K562 (cell line): ENCODE measurements around the gene LRGUK. TPM values are rescaled to one million over a fixed set of nuclear protein-coding genes. Genes with fewer than 3 reads are reported as not detected.

ENCODE experiments used
- ATAC-seq: fragments of 200-7000 bp; cut with Tn5 transposase; 3 replicates; pipeline ENCODE4 v1.9.1; 2020; ENCODE audit warnings: moderate library complexity
- BruUV-seq: library from RNA; stranded (reverse); fragments of 400-500 nt; replicated peaks from 2 replicates; lab custom pipeline; 2021; lab: Mats Ljungman, UMichigan
- CTCF ChIA-PET: fragments of 300-600 bp; formaldehyde crosslinking; extraction: SDS; loops from one replicate; lab custom pipeline; 2021; ENCODE audit warnings: low intra/inter-chr PET ratio; lab: Yijun Ruan, JAX
- POLR2A ChIA-PET: fragments of 300-600, 350-650 bp; sonication (Branson Sonifier 250); formaldehyde crosslinking; extraction: SDS; loops from one replicate; lab custom pipeline; 2021; ENCODE audit warnings: antibody characterized with exemption, inconsistent platforms; lab: Yijun Ruan, JAX
- DNase-seq, 4 experiments: peaks; one replicate each; pipeline versions ENCODE4 v3.0.0 to v3.0.0-alpha.2; 2011 to 2018; ENCODE audit warnings: low spot score in 3 of 4, mixed read lengths in 3 of 4; ENCODE audit errors: extremely low read depth in 1 of 4
- FAIRE-seq: peaks from 2 replicates; lab custom pipeline; 2011; peaks lifted over from hg19 to GRCh38; lab: Jason Lieb, UNC
- H2AFZ ChIP-seq: 2 replicates; pipeline ENCODE4 v1.6.0; 2011; ENCODE audit warnings: low read depth, low read length, control low read depth, inconsistent platforms
- H3K27ac ChIP-seq: fragments of 200-600 bp; 3 replicates; pipeline ENCODE4 v1.8.0; 2011; ENCODE audit warnings: low read depth, mild to moderate bottlenecking, control low read depth, inconsistent platforms, low read length, moderate library complexity, mixed read lengths; ENCODE audit errors: extremely low read depth
- H3K27me3 ChIP-seq, 2 experiments: fragments of 300-600 bp in 1 of 2; 2 replicates in 1 of 2; 3 replicates in 1 of 2; pipeline versions ENCODE4 v1.6.0 to v1.8.0; 2011; ENCODE audit warnings: inconsistent platforms in 2 of 2, low read length in 2 of 2, mild to moderate bottlenecking in 1 of 2, mixed read lengths in 1 of 2, moderate library complexity in 1 of 2; ENCODE audit not compliant: control insufficient read depth in 2 of 2, insufficient read depth in 2 of 2
- H3K36me3 ChIP-seq: fragments of 300-600 bp; 3 replicates; pipeline ENCODE4 v1.8.0; 2011; ENCODE audit warnings: mild to moderate bottlenecking, low read length, inconsistent platforms; ENCODE audit not compliant: control insufficient read depth, insufficient read depth
- H3K4me1 ChIP-seq, 2 experiments: fragments of 200-600 bp in 1 of 2; replicated peaks in 1 of 2; 2 replicates in 1 of 2; 3 replicates in 1 of 2; pipeline versions ENCODE4 v1.5.1 to v1.8.0; 2011; ENCODE audit warnings: inconsistent platforms in 2 of 2, low read length in 2 of 2, mild to moderate bottlenecking in 1 of 2, mixed read lengths in 1 of 2, moderate library complexity in 1 of 2; ENCODE audit not compliant: control insufficient read depth in 2 of 2, insufficient read depth in 2 of 2
- H3K4me2 ChIP-seq: 2 replicates; pipeline ENCODE4 v1.6.1; 2011; ENCODE audit warnings: low read length, control low read depth, inconsistent platforms, mixed read lengths; ENCODE audit not compliant: insufficient read depth
- H3K4me3 ChIP-seq: fragments of 200-600 bp; sonication (generic), shearing (Covaris generic); 2 replicates; pipeline ENCODE4 v1.5.1; 2016; ENCODE audit warnings: control low read depth, inconsistent platforms
- H3K79me2 ChIP-seq: fragments of 200-600 bp; 3 replicates; pipeline ENCODE4 v1.8.0; 2011; ENCODE audit warnings: low read length, inconsistent platforms; ENCODE audit not compliant: control insufficient read depth, insufficient read depth
- H3K9ac ChIP-seq, 2 experiments: 2 replicates each; pipeline versions ENCODE4 v1.6.0 to v1.6.1; 2011; ENCODE audit warnings: low read depth in 2 of 2, low read length in 2 of 2, control low read depth in 1 of 2, inconsistent platforms in 1 of 2, mild to moderate bottlenecking in 1 of 2, mixed read lengths in 1 of 2; ENCODE audit not compliant: insufficient read depth in 1 of 2
- H3K9me1 ChIP-seq: one replicate; pipeline ENCODE4 v1.6.0; 2011; ENCODE audit warnings: inconsistent platforms, mild to moderate bottlenecking, low read length, moderate library complexity; ENCODE audit not compliant: control insufficient read depth, insufficient read depth
- H3K9me3 ChIP-seq: replicated peaks from 2 replicates; pipeline ENCODE4 v1.5.1; 2011; ENCODE audit warnings: low read depth, low read length, inconsistent platforms; ENCODE audit not compliant: control insufficient read depth, insufficient read depth
- H4K20me1 ChIP-seq: replicated peaks from 2 replicates; pipeline ENCODE4 v1.6.1; 2011; ENCODE audit warnings: low read length, inconsistent platforms, mixed read lengths; ENCODE audit not compliant: control insufficient read depth, insufficient read depth
- CBX3 ChIP-seq, 2 experiments: IDR thresholded peaks; 1 replicate in 1 of 2; 2 replicates in 1 of 2; pipeline ENCODE4 v1.6.1; 2012; ENCODE audit warnings: inconsistent platforms in 2 of 2, low read length in 2 of 2, borderline replicate concordance in 1 of 2, control low read depth in 1 of 2
- DMBX1 ChIP-seq: fragments of 250-450 bp; sonication (Bioruptor Pico); IDR thresholded peaks from 2 replicates; pipeline ENCODE4 v1.8.0; 2022; ENCODE audit warnings: inconsistent platforms, mild to moderate bottlenecking, moderate library complexity, borderline replicate concordance
- DPF2 ChIP-seq: fragments of 450-650 bp; IDR thresholded peaks from 2 replicates; pipeline ENCODE4 v1.6.1; 2016
- EHMT2 ChIP-seq: fragments of 450-650 bp; IDR thresholded peaks from 2 replicates; pipeline ENCODE4 v1.6.1; 2018; ENCODE audit warnings: antibody characterized with exemption
- RB1 ChIP-seq: fragments of 450-650 bp; IDR thresholded peaks from 2 replicates; pipeline ENCODE4 v1.6.1; 2017; ENCODE audit warnings: low read depth, mild to moderate bottlenecking
- TAF7 ChIP-seq: fragments of 450-650 bp; IDR thresholded peaks from 2 replicates; pipeline ENCODE4 v1.6.1; 2016; ENCODE audit warnings: missing genetic modification characterization, missing compliant biosample characterization
- TCF7 ChIP-seq: sonication (generic); IDR thresholded peaks from 2 replicates; pipeline ENCODE4 v1.6.1; 2016; ENCODE audit warnings: antibody characterized with exemption, borderline replicate concordance
- in situ Hi-C: fragments of 300-500 bp; cut with MboI; formaldehyde crosslinking; loops from 4 replicates; pipeline ENCODE4 v1.15.0; 2018; ENCODE audit warnings: inconsistent platforms, mixed read lengths
- intact Hi-C: fragments of 100-400 bp; cut with micrococcal nuclease; formaldehyde crosslinking; loops from 2 replicates; pipeline ENCODE4 v1.14.2; 2022
- polyA plus RNA-seq, 8 experiments: library from polyadenylated mRNA; depleted of rRNA in 4 of 8; stranded (reverse) in 5 of 8; unstranded in 3 of 8; fragments of >200 nt; fragmentation: Nextera tagmentation in 2 of 8; fragmentation: Illumina TruSeq in 1 of 8; extraction: Ambion mirVana in 2 of 8; extraction: Trizol in 1 of 8; gene quantifications; 2 replicates each; pipeline versions ENCODE4 v1.2.1 to v1.2.3, GENCODE V29; 2011 to 2014; ENCODE audit warnings: inconsistent platforms in 1 of 8, missing spikeins in 1 of 8
- total RNA-seq, 7 experiments: library from RNA; depleted of rRNA in 6 of 7; stranded (reverse); fragments of >200 nt in 6 of 7; fragmentation: Illumina TruSeq in 2 of 7; extraction: Trizol in 2 of 7; gene quantifications; 2 replicates each; pipeline versions ENCODE4 v1.2.1 to v1.2.3, GENCODE V29; 2011 to 2021; ENCODE audit warnings: low replicate concordance in 1 of 7
- TF ChIP-seq, protein P1 (sequence below): sonication (generic); IDR thresholded peaks from 2 replicates; pipeline ENCODE4 v1.6.1; 2016
- TF ChIP-seq, protein P2 (sequence below): fragments of 250-450 bp; sonication (Bioruptor Pico); IDR thresholded peaks from 2 replicates; pipeline ENCODE4 v1.5.0; 2021; ENCODE audit warnings: mild to moderate bottlenecking, borderline replicate concordance
- TF ChIP-seq, protein P3 (sequence below): fragments of 250-450 bp; sonication (Bioruptor Pico); IDR thresholded peaks from 2 replicates; pipeline ENCODE4 v1.4.0; 2020; ENCODE audit warnings: mild to moderate bottlenecking, moderate library complexity, borderline replicate concordance
- TF ChIP-seq, protein P4 (sequence below): fragments of 450-650 bp; IDR thresholded peaks from 2 replicates; pipeline ENCODE4 v1.6.1; 2017; ENCODE audit warnings: antibody characterized with exemption, mild to moderate bottlenecking
- TF ChIP-seq, protein P5 (sequence below): fragments of 250-450 bp; sonication (Bioruptor Pico); IDR thresholded peaks from 2 replicates; pipeline ENCODE4 v1.8.0; 2021; ENCODE audit warnings: moderate library complexity, mild to moderate bottlenecking, inconsistent platforms

Gene LRGUK
- total and polyA plus RNA-seq, 9 of the 15 experiments (the other 6 are each of a cell fraction or from before 2014, with no cell fraction given): 0.04 to 0.33 (median 0.18) TPM

DNA sequence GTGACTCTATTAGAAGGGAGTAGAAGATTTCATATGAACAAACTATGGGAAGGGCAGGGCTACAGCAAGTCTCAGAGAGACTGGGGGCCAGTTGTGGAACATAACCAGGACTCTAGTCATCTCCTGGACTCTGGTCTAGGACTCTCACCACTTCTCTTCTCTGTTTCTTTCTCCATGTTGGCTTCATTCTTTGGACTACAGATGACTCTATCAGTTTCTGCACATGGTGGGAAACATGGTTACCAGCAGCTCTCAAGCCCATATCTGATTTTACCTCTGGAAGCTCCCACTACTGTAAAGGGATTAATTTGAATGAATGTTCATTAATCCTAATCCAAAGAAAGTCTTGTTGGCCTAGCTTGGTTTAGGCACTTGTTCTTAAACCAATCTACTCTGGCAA lies 84.7 kb downstream of the LRGUK start:
- BruUV-seq: no TSS peak
- no peaks in the 10 kb centered on the region for H3K9me3 ChIP-seq
- H3K36me3 ChIP-seq: no peaks in the 10 kb centered on the region
- H2AFZ ChIP-seq: peak overlapping the region; percentile 69
- H3K9me1 ChIP-seq: no peaks in the 10 kb centered on the region
- peaks cover 25 to 48% of the 10 kb centered on the region in 2 experiments for H3K4me1 ChIP-seq
- H3K79me2 ChIP-seq: no peaks in the 10 kb centered on the region
- ChIA-PET CTCF (no interaction called here), POLR2A (interaction anchor here (0.8 to 4.1 kb wide), 6 partner anchors 10 to 40 kb away, joined by 3 to 16 read pairs (median 4); no protein-coding TSS in a partner anchor)
- H4K20me1 ChIP-seq: no peaks in the 10 kb centered on the region
- ATAC-seq: peak; percentile 29
- peak; percentile 48 for FAIRE-seq
- DNase-seq: peak; percentile 24 to 57 (median 36)
- H3K27me3 ChIP-seq: no peaks in the 10 kb centered on the region
- intact Hi-C loops (no loop called here), in situ Hi-C loops (no loop called here)
- no peak overlapping the region for H3K9ac ChIP-seq
- H3K27ac ChIP-seq: 0 out of 3 replicates have a peak overlapping the region, but pooled peaks have one; percentile 9
- no peak overlapping the region for H3K4me3 ChIP-seq
- H3K4me2 ChIP-seq: no peak overlapping the region
- no peak for TF ChIP-seq TCF7
- TF ChIP-seq, protein P1, sequence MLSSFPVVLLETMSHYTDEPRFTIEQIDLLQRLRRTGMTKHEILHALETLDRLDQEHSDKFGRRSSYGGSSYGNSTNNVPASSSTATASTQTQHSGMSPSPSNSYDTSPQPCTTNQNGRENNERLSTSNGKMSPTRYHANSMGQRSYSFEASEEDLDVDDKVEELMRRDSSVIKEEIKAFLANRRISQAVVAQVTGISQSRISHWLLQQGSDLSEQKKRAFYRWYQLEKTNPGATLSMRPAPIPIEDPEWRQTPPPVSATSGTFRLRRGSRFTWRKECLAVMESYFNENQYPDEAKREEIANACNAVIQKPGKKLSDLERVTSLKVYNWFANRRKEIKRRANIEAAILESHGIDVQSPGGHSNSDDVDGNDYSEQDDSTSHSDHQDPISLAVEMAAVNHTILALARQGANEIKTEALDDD: peak; percentile 75
- TF ChIP-seq, protein P2, sequence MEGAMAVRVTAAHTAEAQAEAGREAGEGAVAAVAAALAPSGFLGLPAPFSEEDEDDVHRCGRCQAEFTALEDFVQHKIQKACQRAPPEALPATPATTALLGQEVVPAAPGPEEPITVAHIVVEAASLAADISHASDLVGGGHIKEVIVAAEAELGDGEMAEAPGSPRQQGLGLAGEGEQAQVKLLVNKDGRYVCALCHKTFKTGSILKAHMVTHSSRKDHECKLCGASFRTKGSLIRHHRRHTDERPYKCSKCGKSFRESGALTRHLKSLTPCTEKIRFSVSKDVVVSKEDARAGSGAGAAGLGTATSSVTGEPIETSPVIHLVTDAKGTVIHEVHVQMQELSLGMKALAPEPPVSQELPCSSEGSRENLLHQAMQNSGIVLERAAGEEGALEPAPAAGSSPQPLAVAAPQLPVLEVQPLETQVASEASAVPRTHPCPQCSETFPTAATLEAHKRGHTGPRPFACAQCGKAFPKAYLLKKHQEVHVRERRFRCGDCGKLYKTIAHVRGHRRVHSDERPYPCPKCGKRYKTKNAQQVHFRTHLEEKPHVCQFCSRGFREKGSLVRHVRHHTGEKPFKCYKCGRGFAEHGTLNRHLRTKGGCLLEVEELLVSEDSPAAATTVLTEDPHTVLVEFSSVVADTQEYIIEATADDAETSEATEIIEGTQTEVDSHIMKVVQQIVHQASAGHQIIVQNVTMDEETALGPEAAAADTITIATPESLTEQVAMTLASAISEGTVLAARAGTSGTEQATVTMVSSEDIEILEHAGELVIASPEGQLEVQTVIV (CRISPR knock-in tag): 0 out of 2 replicates have a peak, but pooled peaks have one; percentile 55
- peak; percentile 48 for TF ChIP-seq DMBX1 (CRISPR knock-in tag)
- TF ChIP-seq DPF2: peak; percentile 44
- TF ChIP-seq TAF7 (tag): no peak
- TF ChIP-seq EHMT2: peak; percentile 54; the same call in 1 of the 2 replicates
- TF ChIP-seq, protein P3, sequence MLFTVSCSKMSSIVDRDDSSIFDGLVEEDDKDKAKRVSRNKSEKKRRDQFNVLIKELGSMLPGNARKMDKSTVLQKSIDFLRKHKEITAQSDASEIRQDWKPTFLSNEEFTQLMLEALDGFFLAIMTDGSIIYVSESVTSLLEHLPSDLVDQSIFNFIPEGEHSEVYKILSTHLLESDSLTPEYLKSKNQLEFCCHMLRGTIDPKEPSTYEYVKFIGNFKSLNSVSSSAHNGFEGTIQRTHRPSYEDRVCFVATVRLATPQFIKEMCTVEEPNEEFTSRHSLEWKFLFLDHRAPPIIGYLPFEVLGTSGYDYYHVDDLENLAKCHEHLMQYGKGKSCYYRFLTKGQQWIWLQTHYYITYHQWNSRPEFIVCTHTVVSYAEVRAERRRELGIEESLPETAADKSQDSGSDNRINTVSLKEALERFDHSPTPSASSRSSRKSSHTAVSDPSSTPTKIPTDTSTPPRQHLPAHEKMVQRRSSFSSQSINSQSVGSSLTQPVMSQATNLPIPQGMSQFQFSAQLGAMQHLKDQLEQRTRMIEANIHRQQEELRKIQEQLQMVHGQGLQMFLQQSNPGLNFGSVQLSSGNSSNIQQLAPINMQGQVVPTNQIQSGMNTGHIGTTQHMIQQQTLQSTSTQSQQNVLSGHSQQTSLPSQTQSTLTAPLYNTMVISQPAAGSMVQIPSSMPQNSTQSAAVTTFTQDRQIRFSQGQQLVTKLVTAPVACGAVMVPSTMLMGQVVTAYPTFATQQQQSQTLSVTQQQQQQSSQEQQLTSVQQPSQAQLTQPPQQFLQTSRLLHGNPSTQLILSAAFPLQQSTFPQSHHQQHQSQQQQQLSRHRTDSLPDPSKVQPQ: no peak
- TF ChIP-seq, protein P4, sequence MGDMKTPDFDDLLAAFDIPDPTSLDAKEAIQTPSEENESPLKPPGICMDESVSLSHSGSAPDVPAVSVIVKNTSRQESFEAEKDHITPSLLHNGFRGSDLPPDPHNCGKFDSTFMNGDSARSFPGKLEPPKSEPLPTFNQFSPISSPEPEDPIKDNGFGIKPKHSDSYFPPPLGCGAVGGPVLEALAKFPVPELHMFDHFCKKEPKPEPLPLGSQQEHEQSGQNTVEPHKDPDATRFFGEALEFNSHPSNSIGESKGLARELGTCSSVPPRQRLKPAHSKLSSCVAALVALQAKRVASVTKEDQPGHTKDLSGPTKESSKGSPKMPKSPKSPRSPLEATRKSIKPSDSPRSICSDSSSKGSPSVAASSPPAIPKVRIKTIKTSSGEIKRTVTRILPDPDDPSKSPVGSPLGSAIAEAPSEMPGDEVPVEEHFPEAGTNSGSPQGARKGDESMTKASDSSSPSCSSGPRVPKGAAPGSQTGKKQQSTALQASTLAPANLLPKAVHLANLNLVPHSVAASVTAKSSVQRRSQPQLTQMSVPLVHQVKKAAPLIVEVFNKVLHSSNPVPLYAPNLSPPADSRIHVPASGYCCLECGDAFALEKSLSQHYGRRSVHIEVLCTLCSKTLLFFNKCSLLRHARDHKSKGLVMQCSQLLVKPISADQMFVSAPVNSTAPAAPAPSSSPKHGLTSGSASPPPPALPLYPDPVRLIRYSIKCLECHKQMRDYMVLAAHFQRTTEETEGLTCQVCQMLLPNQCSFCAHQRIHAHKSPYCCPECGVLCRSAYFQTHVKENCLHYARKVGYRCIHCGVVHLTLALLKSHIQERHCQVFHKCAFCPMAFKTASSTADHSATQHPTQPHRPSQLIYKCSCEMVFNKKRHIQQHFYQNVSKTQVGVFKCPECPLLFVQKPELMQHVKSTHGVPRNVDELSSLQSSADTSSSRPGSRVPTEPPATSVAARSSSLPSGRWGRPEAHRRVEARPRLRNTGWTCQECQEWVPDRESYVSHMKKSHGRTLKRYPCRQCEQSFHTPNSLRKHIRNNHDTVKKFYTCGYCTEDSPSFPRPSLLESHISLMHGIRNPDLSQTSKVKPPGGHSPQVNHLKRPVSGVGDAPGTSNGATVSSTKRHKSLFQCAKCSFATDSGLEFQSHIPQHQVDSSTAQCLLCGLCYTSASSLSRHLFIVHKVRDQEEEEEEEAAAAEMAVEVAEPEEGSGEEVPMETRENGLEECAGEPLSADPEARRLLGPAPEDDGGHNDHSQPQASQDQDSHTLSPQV: peak; percentile 66
- no peak for TF ChIP-seq RB1
- 0 out of 3 replicates have a peak, but pooled peaks of 1 of the 2 experiments have one; percentile 13 for TF ChIP-seq CBX3 (IDR thresholded peaks at IDR 0.05; ENCODE audit: borderline replicate concordance in 1 of 2, low read length in 2 of 2)
- TF ChIP-seq, protein P5, sequence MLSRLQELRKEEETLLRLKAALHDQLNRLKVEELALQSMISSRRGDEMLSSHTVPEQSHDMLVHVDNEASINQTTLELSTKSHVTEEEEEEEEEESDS (CRISPR knock-in tag): no peak
